SK-MEL-5 (cell line): Measurements from ENCODE around the gene LYPD5. TPM values are rescaled to one million over a fixed set of nuclear protein-coding genes. Genes with fewer than 3 reads are reported as not detected.
"Not testable (repeated sequence)": the region's sequence is repeated elsewhere in the genome, so short reads cannot be mapped to it uniquely, and the experiment has no call there.

Experiments used
- DNase-seq: peaks from one replicate; pipeline ENCODE4 v3.0.0-alpha.2; 2016; ENCODE audit warnings: low read depth, low spot score
- in situ Hi-C: cut with HindIII; loops from 2 replicates; pipeline ENCODE4 v1.10.0; 2016; ENCODE audit warnings: low sequenced_read_pairs, high pct_unique_total_duplicates, low pct_unique_long_range_greater_than_20kb
- polyA plus RNA-seq, 2 experiments: library from polyadenylated mRNA; depleted of rRNA; stranded (reverse); fragments of >200 nt; gene quantifications; 2 replicates each; pipeline ENCODE4 v1.2.3, GENCODE V29; 2015
- total RNA-seq: library from RNA; depleted of rRNA; stranded (reverse); fragments of >200 nt; shearing (Covaris generic); gene quantifications from 2 replicates; pipeline ENCODE4 v1.2.3, GENCODE V29; 2014; rRNA removed

LYPD5 gene, protein sequence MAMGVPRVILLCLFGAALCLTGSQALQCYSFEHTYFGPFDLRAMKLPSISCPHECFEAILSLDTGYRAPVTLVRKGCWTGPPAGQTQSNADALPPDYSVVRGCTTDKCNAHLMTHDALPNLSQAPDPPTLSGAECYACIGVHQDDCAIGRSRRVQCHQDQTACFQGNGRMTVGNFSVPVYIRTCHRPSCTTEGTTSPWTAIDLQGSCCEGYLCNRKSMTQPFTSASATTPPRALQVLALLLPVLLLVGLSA
- total RNA-seq: not detected in 2 replicates
- 0.06 TPM in 1 of 2 replicates, not detected in the other for polyA plus RNA-seq (2015; cell fraction: cytosol; rRNA removed)
- polyA plus RNA-seq (2015; cell fraction: nucleus; rRNA removed): not detected in 2 replicates

DNA sequence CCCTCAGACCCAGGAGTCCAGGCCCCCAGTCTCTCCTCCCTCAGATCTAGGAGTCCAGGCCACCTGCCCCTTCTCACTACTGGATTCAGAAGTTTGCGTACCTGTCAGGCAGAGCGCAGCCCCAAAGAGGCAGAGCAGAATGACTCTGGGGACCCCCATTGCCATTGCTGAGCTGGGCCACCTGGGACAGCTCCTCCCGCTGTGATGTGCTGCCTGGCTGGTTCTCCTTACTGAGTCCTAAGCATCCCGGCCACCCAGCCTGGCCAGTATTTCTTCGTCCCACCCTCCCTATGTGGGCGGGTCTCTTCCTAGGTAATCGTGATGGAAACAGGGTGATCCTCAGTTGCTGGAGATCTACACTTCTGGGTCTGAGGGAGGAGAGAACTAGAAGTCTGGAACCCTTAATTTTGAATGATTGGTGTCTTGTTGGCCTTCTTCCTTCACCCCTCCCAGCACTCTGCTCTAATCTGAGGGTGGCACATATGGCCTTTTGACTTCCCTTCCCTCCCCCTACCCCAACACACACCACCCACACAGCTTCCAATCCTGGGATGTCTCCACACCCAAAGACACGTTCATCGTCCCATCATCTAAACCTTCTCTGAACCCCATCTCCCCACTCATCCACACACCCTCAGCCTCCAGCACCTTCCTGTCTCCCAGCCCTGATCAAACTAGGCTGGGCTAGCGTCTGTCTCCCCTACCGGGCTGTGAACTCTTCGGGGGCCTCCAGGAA, at the start of gene LYPD5:
Gene LYPD5 (minus strand): TSS at position 232 of the 736 bp plus-strand sequence. CDS start 67 bp downstream, at position 165.
- in situ Hi-C loops: no loop called here
- DNase-seq: no peak

DNA sequence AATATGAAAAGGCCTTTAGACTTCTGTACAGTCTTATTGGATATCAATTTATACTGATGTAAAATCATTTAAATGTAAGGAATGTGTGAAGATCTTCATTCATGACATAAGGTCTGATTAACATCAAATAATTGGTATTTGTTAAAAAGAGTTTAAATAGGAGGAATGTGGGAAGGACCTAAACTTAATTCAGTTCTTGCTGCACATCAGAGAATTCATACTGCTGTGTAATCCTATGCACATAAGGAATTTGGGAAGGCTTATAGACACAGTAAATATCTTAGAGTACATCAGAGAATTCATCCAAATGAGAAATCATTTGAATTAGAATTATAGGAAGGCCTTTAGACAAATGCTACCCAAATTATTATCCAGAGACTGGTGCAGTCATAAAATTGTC, 46.6 kb upstream of the LYPD5 start:
- in situ Hi-C loops: no loop called here
- no peak for DNase-seq

DNA sequence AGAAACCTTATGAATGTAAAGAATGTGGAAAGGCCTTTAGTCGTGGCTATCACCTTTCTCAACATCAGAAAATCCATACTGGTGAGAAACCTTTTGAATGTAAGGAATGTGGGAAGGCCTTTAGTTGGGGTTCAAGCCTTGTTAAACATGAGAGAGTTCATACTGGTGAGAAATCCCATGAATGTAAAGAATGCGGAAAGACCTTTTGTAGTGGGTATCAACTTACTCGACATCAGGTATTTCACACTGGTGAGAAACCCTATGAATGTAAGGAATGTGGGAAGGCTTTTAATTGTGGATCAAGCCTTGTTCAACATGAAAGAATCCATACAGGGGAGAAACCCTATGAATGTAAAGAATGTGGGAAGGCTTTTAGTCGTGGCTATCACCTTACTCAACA, 45.6 kb upstream of the LYPD5 start:
- in situ Hi-C loops: no loop called here
- DNase-seq: no peak

DNA sequence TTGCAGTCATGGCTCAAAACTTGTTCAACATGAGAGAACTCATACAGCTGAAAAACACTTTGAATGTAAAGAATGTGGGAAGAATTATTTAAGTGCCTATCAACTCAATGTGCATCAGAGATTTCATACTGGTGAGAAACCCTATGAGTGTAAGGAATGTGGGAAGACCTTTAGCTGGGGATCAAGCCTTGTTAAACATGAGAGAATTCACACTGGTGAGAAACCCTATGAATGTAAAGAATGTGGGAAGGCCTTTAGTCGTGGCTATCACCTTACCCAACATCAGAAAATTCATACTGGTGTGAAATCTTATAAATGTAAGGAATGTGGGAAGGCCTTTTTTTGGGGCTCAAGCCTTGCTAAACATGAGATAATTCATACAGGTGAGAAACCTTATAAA, 45.0 kb upstream of the LYPD5 start:
- no peak for DNase-seq
- in situ Hi-C loops: no loop called here

DNA sequence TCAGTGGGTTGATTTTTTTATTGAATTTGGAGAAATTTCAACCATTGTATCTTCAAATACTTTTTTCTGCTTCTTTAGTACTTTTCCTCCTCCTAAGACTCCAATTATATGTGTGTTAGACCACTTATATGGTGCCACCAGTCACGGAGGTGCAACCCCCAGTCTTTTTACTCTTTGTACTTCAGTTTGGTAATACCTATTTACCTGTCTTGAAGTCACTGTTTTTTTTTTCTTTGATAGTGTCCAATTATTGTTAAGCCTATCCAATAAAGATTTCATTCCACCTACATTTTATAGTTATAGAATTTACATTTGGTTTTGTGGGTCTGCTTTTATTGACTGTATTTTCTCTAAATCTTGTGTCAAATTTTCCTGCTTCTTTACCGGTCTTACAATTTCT, 39.8 kb upstream of the LYPD5 start:
- in situ Hi-C loops: no loop called here
- no peak for DNase-seq

DNA sequence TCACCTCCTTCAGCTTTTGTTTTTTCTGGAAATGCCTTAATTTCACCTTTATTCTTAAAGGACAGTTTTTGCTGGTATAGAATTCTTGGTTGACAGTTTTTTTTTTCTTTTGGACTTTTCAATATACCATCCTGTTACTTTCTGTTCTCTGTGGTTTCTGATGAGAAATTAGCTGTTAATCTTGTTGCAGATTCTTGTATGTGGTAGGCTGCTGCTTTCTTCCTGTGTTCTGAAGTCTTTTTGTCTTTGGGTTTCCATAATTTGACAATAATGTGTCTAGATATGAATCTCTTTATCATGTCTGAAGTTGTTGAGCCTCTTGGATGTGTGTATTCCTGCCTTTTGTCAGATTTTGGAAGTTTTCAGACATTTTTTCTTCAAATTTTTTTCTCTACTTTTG, 36.9 kb upstream of the LYPD5 start:
- no peak for DNase-seq
- in situ Hi-C loops: no loop called here

DNA sequence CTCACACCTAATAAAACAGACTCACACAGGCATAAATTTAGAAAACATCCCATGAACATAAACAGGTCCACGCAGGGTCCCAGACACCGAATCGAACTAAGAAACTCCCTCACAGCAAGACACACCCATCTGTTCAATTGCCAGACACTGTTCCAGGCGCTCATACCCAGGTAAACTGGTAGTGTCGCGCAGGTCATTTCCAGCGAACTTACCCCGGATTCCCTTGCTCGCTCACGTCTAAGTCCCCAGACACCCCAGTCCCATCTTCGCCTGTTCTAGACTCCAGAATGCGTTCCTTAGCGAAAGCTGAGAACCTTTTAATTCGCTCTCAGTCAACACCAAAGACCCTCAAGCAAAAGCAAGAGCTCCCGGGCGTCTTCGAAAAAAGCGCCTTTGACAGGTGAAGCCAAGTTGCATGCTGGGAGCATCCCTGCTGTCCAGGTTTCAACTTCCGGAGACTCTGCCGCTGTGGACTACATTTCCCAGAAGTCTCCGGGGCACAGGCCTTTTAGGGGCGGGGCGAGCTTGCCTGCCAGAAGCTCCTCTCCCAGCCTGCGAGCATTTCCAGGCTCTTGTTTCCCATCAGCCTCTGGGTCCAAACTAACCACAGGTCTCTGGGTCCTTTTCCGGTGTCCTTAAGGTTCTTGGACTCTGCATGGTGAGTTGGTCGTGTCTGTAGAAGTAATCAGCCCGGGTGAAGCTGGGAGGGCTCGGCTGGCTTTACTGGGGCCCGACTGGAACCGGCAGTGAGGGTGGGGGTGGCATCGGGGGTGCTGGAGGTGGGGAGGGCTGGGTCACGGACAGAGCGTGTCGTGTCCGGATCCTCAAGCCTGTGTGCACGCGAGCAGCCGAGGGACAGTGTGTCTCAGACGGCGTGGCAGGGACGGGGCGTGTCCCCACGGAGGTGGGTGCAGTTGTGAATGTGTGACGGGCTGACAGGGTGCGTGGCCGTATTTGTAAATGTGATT, 24.8 kb upstream of the LYPD5 start, which contains the start of gene ZNF283:
Gene ZNF283 (plus strand): TSS at position 535 of the 968 bp plus-strand sequence. CDS start 6,184 bp downstream, outside the sequence.
- DNase-seq: peak; percentile 90
- in situ Hi-C loops: no loop called here

DNA sequence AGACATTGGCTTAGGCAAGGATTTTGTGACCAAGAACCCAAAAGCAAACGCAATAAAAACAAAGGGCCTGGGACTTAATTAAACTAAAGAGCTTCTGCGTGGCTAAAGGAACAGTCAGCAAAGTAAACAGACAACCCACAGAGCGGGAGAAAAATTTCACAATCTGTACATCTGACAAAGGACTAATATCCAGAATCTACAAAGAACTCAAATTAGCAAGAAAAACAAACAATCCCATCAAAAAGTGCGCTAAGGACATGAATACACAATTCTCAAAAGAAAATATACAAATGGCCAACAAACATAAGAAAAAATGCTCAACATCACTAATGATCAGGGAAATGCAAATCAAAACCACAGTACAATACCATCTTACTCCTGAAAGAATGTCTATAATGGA, 22.3 kb upstream of the LYPD5 start:
- in situ Hi-C loops, DNase-seq: not testable (repeated sequence)

DNA sequence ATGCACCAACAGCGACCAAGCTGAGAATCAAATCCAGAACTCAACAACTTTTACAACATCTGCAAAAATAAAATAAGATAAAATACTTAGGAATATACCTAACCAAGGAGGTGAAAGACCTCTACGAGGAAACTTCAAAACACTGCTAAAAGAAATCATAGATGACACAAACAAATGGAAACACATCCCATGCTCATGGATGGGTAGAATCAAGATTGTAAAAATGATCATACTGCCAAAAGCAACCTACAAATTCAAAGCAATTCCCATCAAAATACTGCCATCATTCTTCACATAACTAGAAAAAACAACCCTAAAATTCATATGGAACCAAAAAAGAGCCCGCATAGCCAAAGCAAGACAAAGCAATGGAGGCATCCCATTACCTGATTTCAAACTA, 21.6 kb upstream of the LYPD5 start:
- DNase-seq, in situ Hi-C loops: not testable (repeated sequence)

DNA sequence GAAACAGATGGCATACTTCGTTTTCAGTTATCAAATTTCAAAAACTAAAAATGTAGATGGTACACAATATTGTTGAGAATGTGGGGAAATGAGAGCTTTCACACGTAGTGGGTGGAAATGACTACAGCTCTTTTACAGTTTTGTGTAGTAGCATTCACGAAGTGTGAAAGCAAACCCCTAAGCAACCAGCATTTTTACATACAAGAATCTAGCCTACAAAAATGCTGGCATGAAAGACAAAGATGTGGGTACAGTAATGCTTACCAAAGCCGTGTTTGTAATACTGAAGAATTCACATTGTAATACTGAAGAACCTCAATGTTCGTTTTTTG, 18.6 kb upstream of the LYPD5 start:
- in situ Hi-C loops: no loop called here
- DNase-seq: no peak

DNA sequence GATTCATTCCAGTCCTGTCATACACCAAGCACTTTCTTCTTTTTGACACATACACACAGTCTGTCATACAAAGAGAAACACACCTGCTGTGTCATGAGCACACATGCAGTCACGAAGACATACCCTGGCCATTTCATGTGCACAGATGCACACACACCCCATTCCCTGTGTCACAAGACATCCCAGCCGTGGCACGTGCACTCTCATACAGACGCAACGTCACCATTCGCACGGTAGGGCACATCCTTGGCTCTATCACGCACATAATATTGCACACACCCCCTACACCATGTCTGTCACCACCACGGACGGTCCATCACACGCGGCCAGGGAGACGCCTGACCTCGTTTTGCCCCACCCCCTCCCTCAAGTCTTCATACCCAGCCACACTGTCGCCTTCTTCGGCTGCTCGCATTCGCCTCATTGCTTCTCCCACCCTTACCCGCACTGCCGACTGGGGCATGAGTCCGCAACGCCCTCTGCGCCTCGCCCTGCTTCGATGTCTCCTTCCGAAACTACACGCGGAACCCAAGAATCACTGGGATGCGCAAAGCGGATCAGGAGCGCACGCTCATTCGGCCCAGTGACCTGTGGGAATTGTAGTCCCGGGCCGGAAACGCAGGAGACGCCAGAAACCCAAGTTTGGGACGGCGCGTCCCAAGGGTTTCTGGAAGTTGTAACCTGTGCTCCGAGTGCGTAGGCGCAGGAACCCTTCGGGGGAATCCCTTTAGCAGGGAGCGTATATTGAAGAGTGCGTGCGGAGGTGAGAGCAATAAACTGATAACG, 18.0 kb upstream of the LYPD5 start:
- in situ Hi-C loops: no loop called here
- DNase-seq: no peak

DNA sequence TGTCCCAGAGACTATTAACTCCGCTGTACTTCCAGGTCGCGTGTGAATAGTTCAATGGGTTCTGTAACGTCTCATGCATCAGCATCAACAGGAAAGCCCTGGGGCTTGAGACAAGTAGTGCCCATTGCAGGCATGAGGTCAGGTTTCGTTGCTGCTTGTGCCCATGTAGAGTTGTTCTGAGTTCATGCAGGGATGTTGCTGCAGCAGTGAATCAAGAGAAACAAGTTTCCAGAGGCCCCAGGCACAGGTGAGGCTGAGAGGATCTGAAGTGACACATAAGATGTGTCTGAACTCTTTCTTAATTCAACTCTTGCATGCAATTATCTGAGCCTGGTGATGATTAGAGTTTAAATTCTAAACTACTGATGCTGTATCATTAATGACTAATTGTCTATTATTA, 16.3 kb upstream of the LYPD5 start:
- no peak for DNase-seq
- in situ Hi-C loops: no loop called here

DNA sequence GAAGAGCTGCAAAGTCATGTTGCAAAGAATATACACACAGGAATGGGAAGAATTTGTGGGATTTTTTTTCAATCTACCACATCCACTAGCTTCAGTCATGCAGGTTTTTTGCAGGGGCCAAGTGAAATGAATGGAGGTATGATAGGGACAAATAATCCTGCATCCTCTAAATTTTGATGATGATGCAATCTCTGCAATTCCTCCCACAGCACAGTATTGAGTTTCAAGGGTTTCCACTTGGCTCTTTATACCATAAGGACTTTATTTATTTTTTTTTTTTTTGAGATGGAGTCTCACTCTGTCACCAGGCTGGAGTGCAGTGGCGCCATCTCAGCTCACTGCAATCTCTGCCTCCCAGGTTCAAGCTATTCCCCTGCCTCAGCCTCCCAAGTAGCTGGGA, 15.2 kb upstream of the LYPD5 start:
- in situ Hi-C loops, DNase-seq: not testable (repeated sequence)

DNA sequence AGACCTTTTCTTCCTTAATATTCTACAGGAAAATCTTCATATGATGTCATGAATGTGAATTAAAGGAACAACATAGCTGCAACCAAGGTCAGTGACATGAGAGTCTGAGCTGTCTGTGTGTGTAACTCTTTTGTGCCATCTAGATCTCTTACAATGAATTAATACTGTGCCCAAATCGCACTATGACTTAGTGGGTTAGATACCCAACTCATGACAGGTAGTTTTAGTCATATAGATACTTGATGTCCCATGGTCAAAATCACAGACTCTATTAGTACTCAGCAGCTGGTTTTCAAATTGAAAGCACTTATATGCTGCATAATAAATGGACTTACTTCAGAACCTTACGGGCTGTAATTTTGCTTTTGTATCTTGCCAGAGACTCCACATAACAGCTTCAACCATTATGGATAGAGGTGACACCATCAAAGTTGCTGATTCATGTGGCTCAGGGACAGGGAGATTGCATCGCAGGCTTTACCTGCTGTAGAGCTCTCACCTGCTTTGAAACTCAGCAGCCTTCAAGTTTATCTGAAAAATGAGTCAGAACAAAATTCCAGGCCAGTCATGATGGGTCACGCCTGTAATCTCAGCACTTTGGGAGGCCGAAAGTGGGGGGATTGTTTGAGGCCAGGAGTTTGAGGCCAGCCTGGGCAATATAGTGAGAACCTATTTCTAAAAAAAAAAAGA, 12.6 kb upstream of the LYPD5 start:
- in situ Hi-C loops: no loop called here
- DNase-seq: no peak

DNA sequence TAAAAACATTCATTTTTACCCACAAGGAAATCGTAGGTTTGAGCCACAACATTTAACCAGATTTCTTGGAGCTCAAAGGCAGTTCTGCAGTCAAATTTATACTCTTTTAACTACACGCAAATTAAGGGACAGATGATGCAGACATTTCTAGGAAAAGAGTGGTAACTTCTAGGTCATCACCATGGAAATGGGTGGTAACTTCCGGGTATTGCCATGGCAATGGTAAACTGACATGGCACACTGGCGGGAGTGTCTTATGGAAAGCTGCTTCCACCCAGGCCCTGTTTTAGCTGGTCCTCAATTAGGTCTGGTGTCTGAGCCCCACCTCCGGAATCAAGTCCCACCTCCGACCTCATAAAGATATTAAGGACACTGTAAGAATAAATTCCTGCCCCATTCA, 10.4 kb upstream of the LYPD5 start:
- in situ Hi-C loops: no loop called here
- DNase-seq: no peak

DNA sequence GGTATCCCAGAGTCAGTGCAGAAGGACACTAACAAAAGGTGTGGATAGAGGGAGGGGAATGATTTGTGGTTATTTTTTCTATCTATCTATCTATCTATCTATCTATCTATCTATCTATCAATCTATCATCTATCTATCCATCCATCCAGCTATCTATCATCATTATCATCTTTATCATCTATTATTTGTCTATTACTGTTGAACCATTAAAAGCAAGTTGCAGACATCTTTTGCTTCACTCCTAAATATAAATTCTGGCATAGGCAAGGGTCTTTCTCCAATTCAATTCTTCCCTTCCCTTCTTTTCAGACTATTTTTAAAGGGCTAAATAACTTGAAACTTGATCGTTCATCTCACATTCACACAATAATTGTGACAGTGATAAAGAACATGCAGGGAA, 10.0 kb upstream of the LYPD5 start:
- in situ Hi-C loops: no loop called here
- DNase-seq: no peak

DNA sequence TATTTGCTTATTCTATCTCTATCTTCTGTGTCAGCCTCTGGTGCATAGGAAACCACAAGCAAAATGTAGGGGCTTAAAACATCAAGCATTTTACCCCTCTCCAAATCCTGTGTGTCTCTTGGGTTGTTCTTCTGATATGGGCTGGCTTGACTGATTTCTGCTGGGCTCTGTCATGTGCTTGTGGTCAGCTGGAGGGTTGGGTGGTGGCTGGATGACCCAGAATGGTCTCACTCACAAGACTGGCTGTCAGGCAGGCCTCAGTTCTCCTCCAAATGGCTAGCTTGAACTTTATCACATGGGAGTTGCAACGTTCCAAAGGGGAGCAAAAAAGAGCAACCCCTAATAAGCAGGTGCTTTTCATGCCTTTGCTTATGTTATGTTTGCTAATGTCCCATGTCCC, 9.6 kb upstream of the LYPD5 start:
- in situ Hi-C loops: no loop called here
- DNase-seq: no peak
